Measurements from ENCODE around the gene PDZD2. TPM values are rescaled to one million over a fixed set of nuclear protein-coding genes. Genes with fewer than 3 reads are reported as not detected.

Gene PDZD2
- total RNA-seq, 1 donor from 2014 or later = 0.38 TPM

DNA sequence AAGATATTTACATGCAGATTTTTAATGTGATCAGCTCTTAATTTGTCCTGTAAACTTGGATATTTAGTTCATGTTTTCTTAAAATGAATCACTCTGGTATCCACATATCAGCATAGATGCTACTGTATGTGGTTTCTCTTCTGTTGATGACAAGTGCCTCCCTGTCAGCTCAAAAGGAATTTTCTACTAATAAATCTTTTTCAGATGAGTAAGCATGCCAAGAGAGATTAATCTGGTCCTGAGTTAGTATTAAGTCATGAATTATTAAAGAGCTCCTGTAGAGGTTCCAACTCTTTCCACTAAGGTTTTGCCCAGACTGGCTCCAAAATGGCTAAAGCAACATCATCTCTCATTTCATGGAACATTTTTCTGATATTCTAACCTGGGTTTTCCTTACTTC is 406.0 kb downstream of the PDZD2 start:
- no peak for ATAC-seq (ENCODE audit: low read depth)
- H3K4me3 Mint-ChIP-seq = no peak overlapping the region
- ChIA-PET POLR2A (no interaction called here), CTCF (no interaction called here)
- no peaks in the 10 kb centered on the region for H3K36me3 Mint-ChIP-seq (ENCODE audit: low read depth)
- no peaks in the 10 kb centered on the region for H3K4me1 Mint-ChIP-seq
- TF ChIP-seq, protein P1, sequence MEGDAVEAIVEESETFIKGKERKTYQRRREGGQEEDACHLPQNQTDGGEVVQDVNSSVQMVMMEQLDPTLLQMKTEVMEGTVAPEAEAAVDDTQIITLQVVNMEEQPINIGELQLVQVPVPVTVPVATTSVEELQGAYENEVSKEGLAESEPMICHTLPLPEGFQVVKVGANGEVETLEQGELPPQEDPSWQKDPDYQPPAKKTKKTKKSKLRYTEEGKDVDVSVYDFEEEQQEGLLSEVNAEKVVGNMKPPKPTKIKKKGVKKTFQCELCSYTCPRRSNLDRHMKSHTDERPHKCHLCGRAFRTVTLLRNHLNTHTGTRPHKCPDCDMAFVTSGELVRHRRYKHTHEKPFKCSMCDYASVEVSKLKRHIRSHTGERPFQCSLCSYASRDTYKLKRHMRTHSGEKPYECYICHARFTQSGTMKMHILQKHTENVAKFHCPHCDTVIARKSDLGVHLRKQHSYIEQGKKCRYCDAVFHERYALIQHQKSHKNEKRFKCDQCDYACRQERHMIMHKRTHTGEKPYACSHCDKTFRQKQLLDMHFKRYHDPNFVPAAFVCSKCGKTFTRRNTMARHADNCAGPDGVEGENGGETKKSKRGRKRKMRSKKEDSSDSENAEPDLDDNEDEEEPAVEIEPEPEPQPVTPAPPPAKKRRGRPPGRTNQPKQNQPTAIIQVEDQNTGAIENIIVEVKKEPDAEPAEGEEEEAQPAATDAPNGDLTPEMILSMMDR (IDR thresholded peaks at IDR 0.05) = no peak
- no peaks in the 10 kb centered on the region for H3K27me3 Mint-ChIP-seq
- no peak overlapping the region for H3K27ac Mint-ChIP-seq
- DNase-seq = no peak
- intact Hi-C loops (cut with micrococcal nuclease) = no loop called here
- no peaks in the 10 kb centered on the region for H3K9me3 Mint-ChIP-seq

DNA sequence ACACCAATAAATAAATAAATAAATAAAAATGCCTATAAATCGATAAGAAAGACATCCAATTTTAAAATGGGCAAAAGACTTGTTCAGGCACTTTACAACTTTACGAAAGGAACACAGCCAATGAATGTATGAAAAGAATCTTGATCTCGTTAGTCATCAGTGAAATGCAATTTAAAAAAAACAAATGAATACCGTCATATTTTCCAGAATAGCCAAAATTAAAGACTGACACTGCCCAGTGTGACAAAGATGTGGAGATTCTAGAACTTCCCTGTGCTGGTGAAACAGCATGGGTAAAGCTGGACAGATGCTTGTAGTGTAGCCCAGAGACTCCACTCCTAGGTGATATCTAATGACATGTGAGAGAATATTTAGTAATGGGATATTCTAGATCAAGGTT is 408.1 kb downstream of the PDZD2 start:
- TF ChIP-seq, protein P1 (IDR thresholded peaks at IDR 0.05) = no peak
- Mint-ChIP-seq H3K9me3 (no peaks in the 10 kb centered on the region), H3K27me3 (peaks cover 2% of the 10 kb centered on the region), H3K4me1 (no peaks in the 10 kb centered on the region), H3K36me3 (ENCODE audit: low read depth) (no peaks in the 10 kb centered on the region), H3K4me3 (no peak overlapping the region), H3K27ac (no peak overlapping the region)
- ATAC-seq (ENCODE audit: low read depth) = no peak
- ChIA-PET CTCF (no interaction called here), POLR2A (no interaction called here)
- DNase-seq = no peak
- intact Hi-C loops (cut with micrococcal nuclease) = no loop called here

DNA sequence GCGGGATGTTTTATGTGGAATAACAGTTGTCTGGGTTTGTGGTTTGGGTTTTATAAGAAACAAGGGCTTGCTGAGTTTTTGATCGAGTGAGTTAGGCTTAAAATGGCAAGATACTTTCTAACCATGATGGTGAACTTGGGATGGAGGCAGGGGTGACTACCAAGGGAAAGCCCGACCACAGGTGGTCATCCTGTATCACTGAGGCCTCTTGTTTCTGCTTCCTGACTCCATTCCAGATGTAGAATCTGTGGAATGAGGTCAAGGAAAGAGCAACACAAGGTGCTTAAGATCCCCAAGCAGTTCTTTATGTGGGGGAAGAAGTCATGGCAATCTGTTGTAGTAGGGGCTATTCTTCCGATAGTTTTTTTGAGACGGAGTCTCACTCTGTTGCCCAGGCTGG is 412.9 kb downstream of the PDZD2 start:
- Mint-ChIP-seq H3K4me3 (no peak overlapping the region), H3K27ac (no peak overlapping the region), H3K9me3 (no peaks in the 10 kb centered on the region), H3K36me3 (ENCODE audit: low read depth) (no peaks in the 10 kb centered on the region), H3K4me1 (no peaks in the 10 kb centered on the region), H3K27me3 (peaks cover 4% of the 10 kb centered on the region)
- DNase-seq (no peak), ATAC-seq (ENCODE audit: low read depth) (no peak)
- CTCF ChIA-PET = no interaction called here
- POLR2A ChIA-PET = no interaction called here
- TF ChIP-seq, protein P1 (IDR thresholded peaks at IDR 0.05) = no peak
- intact Hi-C loops (cut with micrococcal nuclease) = no loop called here

DNA sequence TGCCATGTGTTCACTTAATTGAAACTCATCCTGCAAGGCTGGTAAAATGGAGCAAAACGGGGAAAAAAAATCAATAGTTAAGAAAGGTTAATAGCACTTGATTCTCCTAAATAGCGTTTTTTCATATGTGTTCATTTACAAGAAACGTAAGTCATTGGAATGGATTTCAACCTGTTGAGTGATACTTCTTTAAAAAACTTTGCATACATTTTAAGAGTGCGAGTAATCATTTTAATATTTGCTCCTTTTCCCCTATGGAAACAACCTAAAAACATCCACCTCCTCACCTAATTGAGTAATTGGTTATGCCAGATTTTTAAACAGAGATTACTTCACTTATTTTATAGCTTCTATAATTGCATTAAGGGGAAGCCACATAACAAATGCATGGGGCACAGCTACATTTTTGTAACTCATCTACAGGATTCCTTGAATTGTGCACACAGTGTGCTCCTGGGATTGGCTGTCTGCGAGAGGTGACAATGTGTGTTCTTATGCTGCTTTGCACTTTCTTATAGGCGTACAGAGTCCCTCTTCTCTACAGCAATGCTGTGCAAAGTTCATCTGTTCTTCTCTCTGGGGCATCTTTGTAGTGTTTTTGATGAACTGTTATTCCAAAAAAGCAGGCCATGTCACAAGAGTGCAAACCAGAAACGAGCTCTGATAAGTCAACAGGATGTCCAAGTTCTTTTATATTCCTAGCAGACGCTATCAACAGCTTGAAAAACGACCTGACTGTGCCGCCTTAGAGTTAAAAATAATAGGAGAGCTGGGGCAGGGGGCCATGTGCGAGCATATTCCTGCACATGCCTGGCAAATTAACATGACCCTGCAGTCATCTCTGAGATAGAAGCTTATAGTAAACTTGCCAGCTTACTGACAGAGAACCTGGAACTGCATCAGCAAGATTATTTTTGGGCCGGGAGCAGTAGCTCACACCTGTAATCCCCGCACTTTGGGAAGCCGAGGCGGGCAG is 417.2 kb downstream of the PDZD2 start:
- H3K4me1 Mint-ChIP-seq = no peaks in the 10 kb centered on the region
- peaks cover 8% of the 10 kb centered on the region for H3K27me3 Mint-ChIP-seq
- ChIA-PET POLR2A (no interaction called here), CTCF (no interaction called here)
- ATAC-seq (ENCODE audit: low read depth) = no peak
- no peaks in the 10 kb centered on the region for H3K9me3 Mint-ChIP-seq
- TF ChIP-seq, protein P1 (IDR thresholded peaks at IDR 0.05) = no peak
- no peak for DNase-seq
- H3K27ac Mint-ChIP-seq = no peak overlapping the region
- no peaks in the 10 kb centered on the region for H3K36me3 Mint-ChIP-seq (ENCODE audit: low read depth)
- intact Hi-C loops (cut with micrococcal nuclease) = no loop called here
- no peak overlapping the region for H3K4me3 Mint-ChIP-seq

DNA sequence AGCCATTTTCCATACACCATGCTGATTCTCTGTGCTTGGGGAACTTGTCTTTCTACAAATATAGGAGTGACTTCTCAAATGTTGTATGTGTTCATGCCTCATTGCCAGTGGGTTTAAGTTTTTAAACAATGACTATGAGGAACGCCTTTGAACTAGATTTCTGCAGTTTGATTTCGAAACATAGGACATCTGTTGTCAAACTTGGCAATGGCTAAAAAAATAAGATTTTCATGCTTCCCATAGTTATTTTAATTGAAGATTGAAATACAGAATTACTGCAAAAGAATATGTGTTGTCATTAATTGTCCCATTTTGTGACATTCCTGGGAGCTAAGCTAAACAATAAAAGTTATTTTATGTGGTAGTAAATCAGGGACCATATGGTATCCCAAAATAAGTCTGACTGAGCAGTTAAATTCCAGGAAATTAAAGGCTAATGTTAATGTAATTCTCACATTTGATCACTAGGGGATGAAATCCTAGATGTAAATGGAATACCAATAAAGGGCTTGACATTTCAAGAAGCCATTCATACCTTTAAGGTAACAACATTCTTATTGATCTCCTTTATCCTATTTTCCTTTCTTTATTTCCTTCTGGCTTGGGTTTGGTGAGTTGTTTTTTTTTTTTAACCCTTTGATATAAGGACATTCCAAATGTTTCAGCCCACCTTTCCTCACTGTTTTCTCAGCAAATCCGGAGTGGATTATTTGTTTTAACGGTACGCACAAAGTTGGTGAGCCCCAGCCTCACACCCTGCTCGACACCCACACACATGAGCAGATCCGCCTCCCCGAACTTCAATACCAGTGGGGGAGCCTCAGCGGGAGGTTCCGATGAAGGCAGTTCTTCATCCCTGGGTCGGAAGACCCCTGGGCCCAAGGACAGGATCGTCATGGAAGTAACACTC is 418.5 kb downstream of the PDZD2 start:
- intact Hi-C loops (cut with micrococcal nuclease) = no loop called here
- H3K9me3 Mint-ChIP-seq = no peaks in the 10 kb centered on the region
- H3K27ac Mint-ChIP-seq = no peak overlapping the region
- no peak overlapping the region for H3K4me3 Mint-ChIP-seq
- no peak for DNase-seq
- TF ChIP-seq, protein P1 (IDR thresholded peaks at IDR 0.05) = no peak
- peaks cover 5% of the 10 kb centered on the region for H3K27me3 Mint-ChIP-seq
- H3K4me1 Mint-ChIP-seq = no peaks in the 10 kb centered on the region
- H3K36me3 Mint-ChIP-seq (ENCODE audit: low read depth) = no peaks in the 10 kb centered on the region
- no peak for ATAC-seq (ENCODE audit: low read depth)
- ChIA-PET POLR2A (no interaction called here), CTCF (no interaction called here)

Data from activated B cell treated with CpG ODN at 0.5 μM for 24 hours (primary cell).